GM23248 (cell line): ENCODE data around the gene ITGA6. TPM values are rescaled to one million over a fixed set of nuclear protein-coding genes. Genes with fewer than 3 reads are reported as not detected.

ENCODE experiments used
- DNase-seq: peaks from one replicate; pipeline ENCODE4 v3.0.0-alpha.2; 2015
- H2AFZ ChIP-seq: fragments of 200-600 bp; sonication (generic); 2 replicates; pipeline ENCODE4 v1.6.1; 2016; ENCODE audit warnings: antibody characterized with exemption
- H3F3A ChIP-seq: fragments of 200-600 bp; sonication (generic); 2 replicates; pipeline ENCODE4 v1.6.1; 2016; ENCODE audit warnings: mild to moderate bottlenecking, antibody characterized with exemption, mixed run types; ENCODE audit not compliant: insufficient read depth
- H3K27ac ChIP-seq: fragments of 200-600 bp; sonication (generic); 2 replicates; pipeline ENCODE4 v1.5.1; 2016; ENCODE audit warnings: mild to moderate bottlenecking
- H3K27me3 ChIP-seq: fragments of 200-600 bp; sonication (generic); replicated peaks from 2 replicates; pipeline ENCODE4 v1.6.1; 2016; ENCODE audit warnings: mild to moderate bottlenecking; ENCODE audit not compliant: insufficient read depth
- H3K36me3 ChIP-seq: fragments of 200-600 bp; sonication (generic); 2 replicates; pipeline ENCODE4 v1.6.1; 2016; ENCODE audit warnings: low read depth, mild to moderate bottlenecking
- H3K4me1 ChIP-seq: fragments of 200-600 bp; sonication (generic); 2 replicates; pipeline ENCODE4 v1.6.1; 2016; ENCODE audit warnings: mild to moderate bottlenecking; ENCODE audit not compliant: insufficient read depth
- H3K4me2 ChIP-seq: fragments of 200-600 bp; sonication (generic); one replicate; pipeline ENCODE4 v1.6.1; 2016; ENCODE audit warnings: mild to moderate bottlenecking; ENCODE audit not compliant: unreplicated experiment
- H3K4me3 ChIP-seq: fragments of 200-600 bp; sonication (generic); 2 replicates; pipeline ENCODE4 v1.5.1; 2016; ENCODE audit warnings: mild to moderate bottlenecking
- H3K79me2 ChIP-seq: fragments of 200-600 bp; sonication (generic); 2 replicates; pipeline ENCODE4 v1.6.1; 2016; ENCODE audit warnings: mild to moderate bottlenecking; ENCODE audit not compliant: insufficient read depth
- H3K9ac ChIP-seq: fragments of 200-600 bp; sonication (generic); 2 replicates; pipeline ENCODE4 v1.6.1; 2016; ENCODE audit warnings: mild to moderate bottlenecking
- H3K9me2 ChIP-seq: fragments of 200-600 bp; sonication (generic); 2 replicates; pipeline ENCODE4 v1.6.1; 2016; ENCODE audit warnings: mixed run types, mild to moderate bottlenecking, moderate library complexity; ENCODE audit not compliant: insufficient read depth
- H3K9me3 ChIP-seq: fragments of 200-600 bp; sonication (generic); one replicate; pipeline ENCODE4 v1.6.1; 2017; ENCODE audit warnings: low read depth
- H4K20me1 ChIP-seq: fragments of 200-600 bp; sonication (generic); 2 replicates; pipeline ENCODE4 v1.6.0; 2016; ENCODE audit not compliant: insufficient read depth
- EZH2 ChIP-seq: fragments of 200-600 bp; sonication (generic); IDR thresholded peaks from 2 replicates; pipeline ENCODE4 v1.6.1; 2018; ENCODE audit warnings: antibody characterized with exemption, mild to moderate bottlenecking; ENCODE audit not compliant: insufficient read depth, poor library complexity, severe bottlenecking
- EZH2phosphoT487 ChIP-seq: fragments of 200-600 bp; sonication (generic); IDR thresholded peaks from 2 replicates; pipeline ENCODE4 v1.6.1; 2018; ENCODE audit warnings: antibody characterized with exemption, moderate library complexity, mild to moderate bottlenecking, low read depth; ENCODE audit not compliant: insufficient read depth
- WGBS, 2 experiments: methylation state at CpG; one replicate each; pipeline ENCODE4 v1.1.6; 2015 to 2017; ENCODE audit warnings: low lambda C conversion rate in 2 of 2, low coverage in 1 of 2; ENCODE audit errors: missing lambda C conversion rate in 2 of 2; 5-methylcytosine and 5-hydroxymethylcytosine counted together
- in situ Hi-C: fragments of 300-500 bp; cut with MboI; formaldehyde crosslinking; loops from 2 replicates; pipeline ENCODE4 v1.15.0; 2020
- polyA plus RNA-seq: library from polyadenylated mRNA; unstranded; fragments of >200 nt; fragmentation: Nextera tagmentation; extraction: Ambion mirVana; gene quantifications from 2 replicates; pipeline ENCODE4 v1.2.1, GENCODE V29; 2016
- total RNA-seq: library from RNA; depleted of rRNA; stranded (reverse); fragments of >200 nt; shearing (Covaris generic); gene quantifications from 2 replicates; pipeline ENCODE4 v1.2.3, GENCODE V29; 2014

Gene ITGA6
- total and polyA plus RNA-seq, 2 experiments from 2014 or later: 20.3 to 45.4 TPM

DNA sequence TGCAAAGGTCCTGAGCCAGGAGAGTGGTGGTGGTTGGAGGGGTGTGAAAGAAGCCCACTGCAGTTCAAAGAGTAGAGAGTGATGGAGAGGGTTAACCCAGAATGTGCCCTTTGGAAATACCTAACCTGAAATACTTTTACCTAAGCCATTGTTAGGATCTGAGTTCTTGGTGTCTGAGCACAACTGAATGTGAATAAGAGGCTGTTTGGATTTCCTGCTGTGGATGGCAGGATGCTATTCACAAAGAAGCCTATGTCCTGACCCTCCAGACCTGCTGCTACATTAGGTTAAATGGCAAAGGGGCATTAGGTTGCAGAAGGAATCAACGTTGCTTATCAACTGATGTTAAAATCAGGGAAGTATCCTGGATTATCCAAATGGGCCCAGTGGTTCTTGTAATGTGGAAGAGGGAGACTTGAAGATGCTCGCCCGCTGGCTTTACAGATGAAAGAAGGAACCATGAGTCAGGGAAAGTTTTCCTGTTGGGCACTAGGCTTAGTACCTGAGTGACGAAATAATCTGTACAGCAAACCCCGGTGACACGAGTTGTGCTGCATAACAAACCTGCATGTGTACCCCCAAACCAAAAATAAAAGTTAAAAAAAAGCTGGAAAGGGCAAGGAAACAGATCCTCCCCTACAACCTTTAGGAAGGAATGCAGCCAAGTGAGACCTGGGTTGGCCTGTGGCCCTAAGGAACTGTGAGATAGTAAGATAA lies 27.2 kb downstream of the ITGA6 start:
- Histone ChIP-seq H3K36me3 (no peaks in the 10 kb centered on the region), H3K9me2 (no peaks in the 10 kb centered on the region), H3K9me3 (no peaks in the 10 kb centered on the region), H3K4me1 (peaks cover 14% of the 10 kb centered on the region), H3K9ac (no peak overlapping the region), H2AFZ (no peak overlapping the region), H3K4me3 (no peak overlapping the region), H3K4me2 (no peak overlapping the region), H3K27ac (no peak overlapping the region), H3K27me3 (no peaks in the 10 kb centered on the region), H3K79me2 (0 out of 2 replicates have a peak, but pooled peaks cover 12% of the 10 kb centered on the region), H3F3A (no peaks in the 10 kb centered on the region), H4K20me1 (no peaks in the 10 kb centered on the region)
- DNase-seq: no peak
- in situ Hi-C loops: loop anchor here (25.0 kb wide), 1 partner anchor 867 kb away; no protein-coding TSS in a partner anchor
- no peak for TF ChIP-seq EZH2
- no peak for TF ChIP-seq EZH2phosphoT487
- 70 to 73% methylated on average over 6 of the region's 6 CpGs for WGBS, 2 experiments

DNA sequence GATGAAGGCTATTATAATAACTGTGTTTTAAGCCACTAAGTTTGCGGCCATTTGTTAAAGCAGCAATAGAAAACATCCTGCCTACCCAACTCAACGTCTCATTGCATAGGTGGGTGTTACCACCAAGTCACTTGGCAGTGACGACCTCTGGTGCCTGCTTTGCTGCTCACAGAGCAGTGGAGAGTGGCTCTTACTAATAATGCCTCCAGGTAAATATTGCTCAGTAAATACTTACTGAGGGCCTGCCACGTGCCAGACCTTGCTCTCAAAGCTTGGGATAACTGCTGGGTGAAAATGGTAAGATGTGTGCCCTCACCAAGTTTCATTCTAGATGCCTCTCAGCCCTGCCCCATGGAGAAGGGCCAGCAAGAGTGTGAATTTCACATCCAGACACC lies 27.7 kb downstream of the ITGA6 start:
- no peak for TF ChIP-seq EZH2phosphoT487
- no peak for TF ChIP-seq EZH2
- 57 to 59% methylated on average over 4 of the region's 4 CpGs for WGBS, 2 experiments
- peaks cover 10% of the 10 kb centered on the region for H3K4me1 ChIP-seq
- no peaks in the 10 kb centered on the region for H4K20me1 ChIP-seq
- H3K27ac ChIP-seq: no peak overlapping the region
- H3K79me2 ChIP-seq: 0 out of 2 replicates have a peak, but pooled peaks cover 12% of the 10 kb centered on the region
- no peaks in the 10 kb centered on the region for H3K27me3 ChIP-seq
- H3K9me2 ChIP-seq: no peaks in the 10 kb centered on the region
- DNase-seq: no peak
- H3K36me3 ChIP-seq: no peaks in the 10 kb centered on the region
- no peak overlapping the region for H3K4me2 ChIP-seq
- H3K9me3 ChIP-seq: no peaks in the 10 kb centered on the region
- H2AFZ ChIP-seq: no peak overlapping the region
- in situ Hi-C loops: loop anchor here (25.0 kb wide), 1 partner anchor 868 kb away; no protein-coding TSS in a partner anchor
- H3K4me3 ChIP-seq: no peak overlapping the region
- H3F3A ChIP-seq: peaks cover 2% of the 10 kb centered on the region; the same call in 1 of the 2 replicates
- no peak overlapping the region for H3K9ac ChIP-seq

DNA sequence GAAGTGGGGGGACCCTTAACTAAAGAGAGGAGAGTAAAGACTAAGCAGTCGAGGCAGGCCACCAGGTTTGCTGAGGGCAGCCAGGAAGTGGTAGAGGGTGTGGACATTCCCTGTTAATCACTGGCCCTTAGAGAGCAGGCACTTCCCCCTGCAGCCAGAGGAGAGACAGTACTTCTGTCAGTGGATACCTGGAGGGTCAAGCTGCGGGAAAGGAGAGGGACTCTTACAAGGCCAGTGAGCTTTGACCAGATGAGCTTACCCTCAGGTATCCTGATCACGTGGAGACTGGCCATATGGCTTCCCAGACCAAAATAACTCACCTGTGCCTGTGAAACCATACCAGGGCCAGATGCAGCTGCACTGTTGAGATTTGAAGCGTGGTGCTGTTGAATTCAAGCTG lies 28.6 kb downstream of the ITGA6 start:
- Histone ChIP-seq H3K27me3 (no peaks in the 10 kb centered on the region), H3K4me2 (no peak overlapping the region), H3K4me3 (no peak overlapping the region), H3K9ac (no peak overlapping the region), H4K20me1 (no peaks in the 10 kb centered on the region), H3K9me3 (no peaks in the 10 kb centered on the region), H3K4me1 (peaks cover 13% of the 10 kb centered on the region), H3K27ac (no peak overlapping the region), H3K36me3 (no peaks in the 10 kb centered on the region), H3F3A (peaks cover 11% of the 10 kb centered on the region; the same call in 1 of the 2 replicates), H2AFZ (no peak overlapping the region), H3K79me2 (0 out of 2 replicates have a peak, but pooled peaks cover 12% of the 10 kb centered on the region), H3K9me2 (no peaks in the 10 kb centered on the region)
- in situ Hi-C loops: loop anchor here (25.0 kb wide), 1 partner anchor 869 kb away; no protein-coding TSS in a partner anchor
- TF ChIP-seq EZH2phosphoT487: no peak
- TF ChIP-seq EZH2: no peak
- WGBS, 2 experiments: 42 to 56% methylated on average over 4 of the region's 4 CpGs
- DNase-seq: no peak

DNA sequence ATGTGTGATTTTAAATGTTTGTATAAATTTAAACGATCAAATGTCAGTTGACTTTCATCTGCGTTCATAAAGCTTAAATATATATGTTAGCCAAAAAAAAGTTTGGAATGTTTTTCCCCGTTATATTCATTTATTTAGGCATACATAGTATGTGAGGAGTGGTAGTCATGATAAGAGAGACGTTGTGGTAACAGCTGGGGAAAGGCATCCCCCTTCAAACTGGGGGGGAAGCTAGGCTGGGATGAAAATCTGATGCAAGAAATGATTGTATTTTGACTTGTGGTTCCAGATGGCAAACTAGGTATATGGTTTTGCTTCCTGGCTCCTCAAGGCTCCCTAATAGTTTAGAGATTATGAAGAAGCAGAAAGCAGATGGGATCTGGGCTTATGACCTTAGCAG lies 30.1 kb downstream of the ITGA6 start:
- no peaks in the 10 kb centered on the region for H3K27me3 ChIP-seq
- in situ Hi-C loops: loop anchor here (25.0 kb wide), 1 partner anchor 870 kb away; no protein-coding TSS in a partner anchor
- H3K4me3 ChIP-seq: no peak overlapping the region
- TF ChIP-seq EZH2phosphoT487 (no peak), EZH2 (no peak)
- H3K9me3 ChIP-seq: no peaks in the 10 kb centered on the region
- H3K79me2 ChIP-seq: 0 out of 2 replicates have a peak, but pooled peaks cover 8% of the 10 kb centered on the region
- H3K36me3 ChIP-seq: no peaks in the 10 kb centered on the region
- no peak for DNase-seq
- H3K27ac ChIP-seq: no peak overlapping the region
- no peaks in the 10 kb centered on the region for H3K9me2 ChIP-seq
- H3K9ac ChIP-seq: no peak overlapping the region
- no peak overlapping the region for H2AFZ ChIP-seq
- no peaks in the 10 kb centered on the region for H4K20me1 ChIP-seq
- peaks cover 20% of the 10 kb centered on the region for H3K4me1 ChIP-seq
- peaks cover 14% of the 10 kb centered on the region; the same call in 1 of the 2 replicates for H3F3A ChIP-seq
- H3K4me2 ChIP-seq: no peak overlapping the region
- WGBS, 2 experiments: 63 to 71% methylated on average over 4 of the region's 4 CpGs
